NCI-H146 treated with DMSO at 0.1 percent for 48 hours (cell line): ENCODE measurements around the gene CDH3.

Experiments used
- DNase-seq: peaks from one replicate; lab custom pipeline; 2025; ENCODE audit not compliant: unreplicated experiment; lab: John Stamatoyannopoulos, UW

Gene CDH3

DNA sequence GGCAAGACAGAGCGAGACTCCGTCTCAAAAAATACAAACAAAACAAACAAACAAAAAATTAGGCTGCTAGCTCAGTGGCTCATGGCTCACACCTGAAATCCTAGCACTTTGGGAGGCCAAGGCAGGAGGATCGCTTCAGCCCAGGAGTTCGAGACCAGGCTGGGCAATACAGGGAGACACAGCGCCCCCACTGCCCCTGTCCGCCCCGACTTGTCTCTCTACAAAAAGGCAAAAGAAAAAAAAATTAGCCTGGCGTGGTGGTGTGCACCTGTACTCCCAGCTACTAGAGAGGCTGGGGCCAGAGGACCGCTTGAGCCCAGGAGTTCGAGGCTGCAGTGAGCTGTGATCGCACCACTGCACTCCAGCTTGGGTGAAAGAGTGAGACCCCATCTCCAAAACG lies 91.5 kb downstream of the CDH3 start:
- DNase-seq, result no peak

DNA sequence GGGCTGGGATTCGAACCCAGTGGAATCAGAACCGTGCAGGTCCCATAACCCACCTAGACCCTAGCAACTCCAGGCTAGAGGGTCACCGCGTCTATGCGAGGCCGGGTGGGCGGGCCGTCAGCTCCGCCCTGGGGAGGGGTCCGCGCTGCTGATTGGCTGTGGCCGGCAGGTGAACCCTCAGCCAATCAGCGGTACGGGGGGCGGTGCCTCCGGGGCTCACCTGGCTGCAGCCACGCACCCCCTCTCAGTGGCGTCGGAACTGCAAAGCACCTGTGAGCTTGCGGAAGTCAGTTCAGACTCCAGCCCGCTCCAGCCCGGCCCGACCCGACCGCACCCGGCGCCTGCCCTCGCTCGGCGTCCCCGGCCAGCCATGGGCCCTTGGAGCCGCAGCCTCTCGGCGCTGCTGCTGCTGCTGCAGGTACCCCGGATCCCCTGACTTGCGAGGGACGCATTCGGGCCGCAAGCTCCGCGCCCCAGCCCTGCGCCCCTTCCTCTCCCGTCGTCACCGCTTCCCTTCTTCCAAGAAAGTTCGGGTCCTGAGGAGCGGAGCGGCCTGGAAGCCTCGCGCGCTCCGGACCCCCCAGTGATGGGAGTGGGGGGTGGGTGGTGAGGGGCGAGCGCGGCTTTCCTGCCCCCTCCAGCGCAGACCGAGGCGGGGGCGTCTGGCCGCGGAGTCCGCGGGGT lies 92.1 kb downstream of the CDH3 start, which contains the start of gene CDH1:
CDH1 (plus strand) TSS at position 247 of the 684 bp plus-strand sequence; CDS start at position 371, 124 bp downstream.
- DNase-seq, result peak; percentile 80

DNA sequence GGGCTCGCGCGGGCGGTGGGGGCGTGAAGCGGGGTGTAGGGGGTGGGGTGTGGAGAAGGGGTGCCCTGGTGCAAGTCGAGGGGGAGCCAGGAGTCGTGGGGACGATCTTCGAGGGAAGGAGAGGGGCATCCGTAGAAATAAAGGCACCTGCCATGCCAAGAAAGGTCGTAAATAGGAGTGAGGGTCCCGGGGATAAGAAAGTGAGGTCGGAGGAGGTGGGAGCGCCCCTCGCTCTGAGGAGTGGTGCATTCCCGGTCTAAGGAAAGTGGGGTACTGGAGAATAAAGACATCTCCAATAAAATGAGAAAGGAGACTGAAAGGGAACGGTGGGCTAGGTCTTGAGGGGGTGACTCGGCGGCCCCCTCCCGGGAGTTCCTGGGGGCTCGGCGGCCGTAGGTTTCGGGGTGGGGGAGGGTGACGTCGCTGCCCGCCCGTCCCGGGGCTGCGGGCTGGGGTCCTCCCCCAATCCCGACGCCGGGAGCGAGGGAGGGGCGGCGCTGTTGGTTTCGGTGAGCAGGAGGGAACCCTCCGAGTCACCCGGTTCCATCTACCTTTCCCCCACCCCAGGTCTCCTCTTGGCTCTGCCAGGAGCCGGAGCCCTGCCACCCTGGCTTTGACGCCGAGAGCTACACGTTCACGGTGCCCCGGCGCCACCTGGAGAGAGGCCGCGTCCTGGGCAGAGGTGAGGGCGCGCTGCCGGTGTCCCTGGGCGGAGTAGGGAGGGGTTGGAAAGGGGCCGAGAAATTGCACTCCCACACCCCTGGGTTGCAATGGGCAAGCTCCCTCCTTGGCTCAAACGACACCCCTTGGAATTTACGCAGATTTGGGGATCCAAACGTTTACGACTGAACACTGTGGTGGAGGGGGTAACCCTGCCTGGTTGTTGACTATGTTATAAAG lies 92.9 kb downstream of the CDH3 start:
- DNase-seq, result no peak

DNA sequence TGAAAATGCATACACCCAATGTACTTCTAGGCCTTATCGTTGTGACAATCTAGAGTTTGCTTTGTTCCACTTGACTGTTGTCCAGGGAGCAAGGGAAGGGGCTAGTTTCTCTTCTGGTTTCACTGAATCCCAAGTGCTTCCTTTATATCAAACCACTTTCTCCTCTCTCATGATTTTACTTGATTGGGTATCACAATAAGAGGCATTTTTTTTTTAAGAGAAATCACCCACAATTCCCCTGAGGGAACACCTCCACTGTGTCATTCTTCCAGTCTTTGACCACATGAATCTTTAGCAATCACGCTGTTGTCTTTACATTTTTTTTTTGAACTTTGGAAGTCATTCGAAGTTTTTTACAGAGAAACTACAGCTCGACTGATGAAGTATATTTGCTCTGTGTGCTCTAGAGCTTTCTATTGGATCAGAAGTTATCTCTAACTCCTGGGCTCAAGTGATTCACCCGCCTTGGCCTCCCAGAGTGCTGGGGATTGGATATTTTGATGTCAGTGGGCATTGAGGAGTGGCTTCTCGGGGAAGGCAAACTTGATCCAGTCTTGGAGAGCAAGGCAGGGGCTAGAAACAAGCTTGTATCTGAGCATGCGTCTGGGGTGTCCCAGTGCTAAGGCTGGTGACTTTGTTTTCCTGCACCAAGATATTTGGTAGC lies 95.0 kb downstream of the CDH3 start:
- DNase-seq, result no peak

DNA sequence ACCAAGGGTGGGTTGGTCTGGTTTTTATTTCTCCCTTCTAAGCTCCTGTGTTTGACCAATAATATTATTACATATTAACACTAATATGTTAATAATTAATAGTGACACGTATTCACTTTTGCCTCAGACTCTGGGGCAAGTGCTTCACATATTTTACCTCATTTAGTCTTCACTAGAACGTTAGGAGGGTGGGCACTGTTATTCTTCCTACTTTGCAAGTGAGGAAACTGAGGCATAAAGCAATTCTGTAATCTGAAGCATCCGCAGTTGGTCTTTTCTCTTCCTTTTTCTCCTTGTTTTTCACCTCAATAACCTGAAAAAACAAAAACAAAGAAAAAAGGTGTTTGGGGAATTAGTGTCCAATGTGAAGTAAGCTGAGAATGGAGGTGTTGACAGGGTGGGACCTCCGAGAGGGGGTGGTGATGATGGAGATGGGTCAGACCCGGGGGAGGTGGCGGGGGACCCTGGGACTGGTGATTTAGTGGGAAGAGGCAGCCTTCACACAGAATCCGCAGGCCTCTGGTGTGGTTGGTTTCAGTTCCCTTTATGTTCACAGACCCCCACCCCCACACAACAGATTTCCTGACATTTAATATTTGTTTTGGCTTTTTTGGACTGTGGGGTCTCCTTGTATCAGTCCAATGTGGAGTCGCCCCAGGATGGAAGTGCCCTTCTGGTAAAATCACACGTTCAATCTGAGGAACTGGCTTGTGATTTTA lies 95.7 kb downstream of the CDH3 start:
- DNase-seq, result no peak

DNA sequence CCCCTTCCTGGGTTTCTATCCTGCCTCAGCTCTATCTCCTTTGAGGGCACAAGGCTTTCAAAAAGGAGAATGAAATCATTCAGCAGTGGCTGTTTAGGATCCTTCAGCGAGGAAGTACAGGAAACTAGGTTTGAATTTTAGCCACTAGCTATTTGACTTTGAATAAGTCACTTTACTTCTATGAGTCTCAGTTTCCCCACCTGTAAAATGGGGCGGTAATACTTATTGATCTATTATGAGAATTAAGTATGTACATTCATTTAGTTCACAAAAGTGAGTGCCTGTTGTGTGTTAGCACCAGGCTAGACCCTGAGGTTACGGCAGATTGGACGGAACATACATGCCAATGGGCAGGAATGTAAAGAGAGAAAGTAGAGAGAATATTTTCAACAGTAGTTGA lies 98.6 kb downstream of the CDH3 start:
- no peak for DNase-seq

DNA sequence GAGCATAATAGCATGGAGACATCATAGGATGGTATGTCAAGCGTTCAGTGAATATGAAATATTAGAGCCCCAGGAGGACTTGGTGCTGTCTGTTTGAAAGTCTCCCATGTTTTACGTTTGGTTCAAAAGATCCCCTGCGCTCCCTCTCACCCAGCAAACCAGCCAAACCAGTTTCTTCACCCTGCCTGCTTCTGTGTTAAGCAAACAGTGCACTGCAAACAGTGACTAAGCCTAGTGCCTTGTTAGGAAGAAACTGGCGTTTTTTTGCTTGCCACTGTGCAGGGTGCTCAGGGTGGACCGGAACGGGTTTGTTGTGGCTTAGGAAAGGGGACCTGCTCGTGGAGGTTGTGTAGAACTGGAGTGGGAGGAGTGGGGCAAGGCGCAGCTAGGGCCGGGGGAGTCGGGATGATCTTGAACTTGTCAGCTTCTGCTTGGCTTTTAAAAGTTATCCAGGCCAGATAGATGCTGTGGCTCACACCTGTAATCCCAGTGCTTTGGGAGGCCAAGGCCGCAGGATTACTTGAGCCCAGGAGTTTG lies 99.7 kb downstream of the CDH3 start:
- DNase-seq, result peak; percentile 69

DNA sequence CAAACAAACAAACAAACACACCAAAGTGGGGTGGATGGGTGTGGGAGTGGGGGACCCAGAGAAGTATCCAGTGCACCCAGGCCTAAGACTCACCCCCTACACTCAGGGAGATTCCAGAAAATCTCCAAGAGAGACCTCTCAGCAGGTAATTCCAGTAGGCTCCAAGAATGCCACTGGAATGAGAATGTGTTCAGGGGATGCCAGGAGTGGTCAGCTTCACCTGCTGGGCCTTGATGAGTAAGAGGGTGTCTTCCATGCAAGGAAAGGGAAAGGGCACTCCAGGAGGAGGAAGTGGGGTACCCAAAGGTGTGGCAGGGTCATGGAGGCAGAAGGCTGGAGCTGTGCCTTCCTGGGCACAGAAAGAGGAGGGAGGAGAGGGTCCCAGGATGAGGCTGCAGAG lies 101.8 kb downstream of the CDH3 start:
- no peak for DNase-seq

DNA sequence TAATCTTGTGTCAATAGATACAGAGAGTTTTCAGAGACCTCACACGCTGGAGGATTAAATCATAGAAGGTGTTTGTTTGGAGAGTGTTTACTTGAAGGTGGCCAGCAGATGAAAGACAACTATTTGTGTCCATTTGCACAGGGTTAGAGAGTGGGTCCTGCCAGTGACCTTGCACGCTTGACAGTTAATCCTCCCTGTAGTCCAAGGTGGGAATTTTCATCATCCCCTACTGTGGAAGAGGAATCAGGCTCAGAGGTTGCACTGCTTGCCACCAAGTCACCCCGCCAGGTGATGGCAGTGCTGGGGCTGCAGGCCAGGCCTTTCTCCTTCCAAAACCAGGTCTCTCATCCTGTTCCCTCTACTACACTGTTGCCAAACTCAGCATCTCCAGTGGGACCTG lies 104.3 kb downstream of the CDH3 start:
- DNase-seq, result no peak
